GM21825 (cell line): ENCODE measurements around the gene FAM9C.
A peak's percentile ranks its signal among the peaks of the same experiment; 100 is the strongest.

Experiments used
- ATAC-seq: cut with Tn5 transposase; IDR thresholded peaks from one replicate; pipeline ENCODE4 v1.9.1; 2021; ENCODE audit warnings: mild to moderate bottlenecking, moderate library complexity; ENCODE audit not compliant: unreplicated experiment

FAM9C gene

GRCh38 chrX:12986164-12986779, 58.1 kb downstream of the FAM9C start:
- ATAC-seq = peak; percentile 46
